Fibroblast of skin of left biceps (primary cell): ENCODE data around the gene KRTAP20-2.

Experiments used
- DNase-seq, 2 experiments: peaks; one replicate each; pipeline ENCODE4 v3.0.0-alpha.2; 2013; ENCODE audit warnings: low read depth in 2 of 2

KRTAP20-2 gene

DNA sequence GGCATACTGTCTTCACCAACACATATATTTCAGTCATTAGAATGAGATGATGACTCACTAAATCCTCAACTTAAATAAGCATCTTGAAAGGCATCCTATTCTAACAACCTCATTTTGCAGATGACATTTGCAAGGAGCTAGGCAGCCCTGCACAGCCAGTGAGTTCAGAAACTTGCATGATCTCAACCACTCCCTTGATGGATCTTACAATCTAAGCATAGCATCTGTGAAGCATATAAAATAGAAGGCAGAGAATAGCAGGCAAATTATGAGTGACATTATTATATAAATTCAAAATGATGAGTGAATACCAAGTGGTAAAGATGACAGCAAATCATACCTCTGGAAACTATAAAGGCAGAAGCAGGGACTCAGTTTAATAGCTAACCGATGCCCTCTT, 39.3 kb downstream of the KRTAP20-2 start:
- DNase-seq: no peak

DNA sequence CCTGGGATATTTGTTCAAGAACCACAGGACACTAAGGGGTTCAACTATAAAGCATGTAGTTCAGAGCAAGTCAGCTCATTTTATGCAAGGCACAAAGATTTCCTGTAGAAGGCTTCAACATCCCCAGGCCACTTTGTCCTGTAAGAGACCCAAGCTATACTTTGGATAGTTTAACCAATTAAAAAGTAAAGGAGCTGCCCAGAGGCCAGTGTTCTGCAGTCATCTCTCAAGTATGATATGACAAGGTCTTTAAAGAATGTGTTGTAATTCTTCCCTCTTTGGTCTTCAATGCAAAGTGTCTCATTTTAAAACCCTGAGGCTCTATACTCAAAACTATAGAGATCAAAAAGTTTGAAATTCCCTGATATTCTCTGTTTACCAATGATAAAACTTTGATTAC, 41.7 kb downstream of the KRTAP20-2 start:
- DNase-seq: no peak

DNA sequence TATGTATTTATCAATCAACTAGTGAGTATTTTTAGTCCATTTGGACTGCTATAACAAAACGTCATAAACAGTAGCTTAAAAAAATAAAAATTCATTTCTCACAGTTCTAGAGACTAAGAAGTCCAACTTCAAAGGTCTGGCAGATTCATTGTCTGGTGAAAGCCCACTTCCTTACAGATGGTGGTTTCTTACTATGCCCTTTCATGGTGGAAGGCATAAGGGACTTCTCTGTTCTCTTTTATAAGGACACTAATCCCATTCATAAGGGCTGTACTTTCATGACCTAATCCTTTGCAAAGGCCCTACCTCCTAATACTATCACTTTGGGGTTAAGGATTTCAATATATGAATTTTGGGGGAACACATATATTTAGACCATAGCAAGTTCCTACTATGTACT, 45.6 kb downstream of the KRTAP20-2 start:
- no peak for DNase-seq

DNA sequence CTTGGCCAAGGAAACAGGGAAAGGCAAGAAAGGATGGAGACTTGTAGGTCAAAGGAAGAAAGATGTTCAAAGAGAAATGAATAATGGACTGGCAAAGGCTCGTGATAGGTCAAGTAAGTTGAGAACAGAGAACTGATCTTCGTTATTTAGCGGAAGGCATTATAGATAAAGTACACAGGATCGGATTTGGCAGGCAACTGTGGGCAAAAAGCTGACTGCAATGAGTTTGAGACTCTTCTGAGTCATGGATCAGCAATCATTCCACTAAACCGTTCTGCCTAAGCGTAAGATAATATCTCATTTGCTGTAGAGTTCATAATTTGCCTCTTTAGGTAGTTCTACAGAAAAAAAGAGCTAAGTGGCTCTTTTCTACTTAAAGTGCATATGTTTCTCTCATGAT, 49.5 kb downstream of the KRTAP20-2 start:
- no peak for DNase-seq
